ENCODE results near the gene H19.

Gene H19

DNA sequence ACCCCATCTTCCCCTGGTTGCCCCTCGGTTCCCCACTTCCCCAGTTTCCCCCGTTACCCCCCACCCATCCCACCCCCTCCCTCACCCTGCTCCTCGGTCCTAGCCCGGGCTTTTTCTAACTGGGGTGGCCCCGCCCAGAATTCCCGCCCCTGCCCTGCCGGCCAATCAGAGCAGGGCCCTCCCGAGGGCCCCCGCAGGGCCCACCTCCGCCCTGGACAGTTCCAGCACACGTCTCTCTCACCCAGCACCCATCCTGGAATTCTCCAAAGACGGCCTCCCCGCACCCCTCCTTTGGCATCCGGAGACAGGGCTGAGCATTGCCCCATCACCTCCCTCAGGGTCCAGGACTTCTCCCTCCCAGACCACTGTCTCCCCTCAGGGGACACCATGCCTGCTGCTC is at the start of gene H19:
Gene H19 (minus strand): TSS at position 88 of the 400 bp plus-strand sequence.
- no peak for DNase-seq

DNA sequence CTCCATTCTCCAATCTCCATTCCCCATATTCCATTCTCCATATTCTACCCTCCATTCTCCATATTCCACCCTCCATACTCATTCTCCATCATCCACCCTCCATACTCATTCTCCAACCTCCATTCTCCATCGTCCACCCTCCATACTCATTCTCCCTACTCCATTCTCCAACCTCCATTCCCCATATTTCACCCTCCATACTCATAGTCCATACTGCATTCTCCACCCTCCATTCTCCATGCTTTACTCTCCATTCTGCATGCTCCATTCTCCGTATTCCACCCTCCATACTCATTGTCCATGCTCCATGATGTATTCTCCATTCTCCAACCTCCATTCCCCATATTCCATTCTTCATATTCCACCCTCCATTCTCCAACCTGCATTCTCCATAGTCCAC is 44.3 kb upstream of the H19 start:
- no peak for DNase-seq

GRCh38 chr11:2041153-2041552 is 43.5 kb upstream of the H19 start:
- no peak for DNase-seq

GRCh38 chr11:2039198-2039759 is 41.6 kb upstream of the H19 start:
- no peak for DNase-seq

DNA sequence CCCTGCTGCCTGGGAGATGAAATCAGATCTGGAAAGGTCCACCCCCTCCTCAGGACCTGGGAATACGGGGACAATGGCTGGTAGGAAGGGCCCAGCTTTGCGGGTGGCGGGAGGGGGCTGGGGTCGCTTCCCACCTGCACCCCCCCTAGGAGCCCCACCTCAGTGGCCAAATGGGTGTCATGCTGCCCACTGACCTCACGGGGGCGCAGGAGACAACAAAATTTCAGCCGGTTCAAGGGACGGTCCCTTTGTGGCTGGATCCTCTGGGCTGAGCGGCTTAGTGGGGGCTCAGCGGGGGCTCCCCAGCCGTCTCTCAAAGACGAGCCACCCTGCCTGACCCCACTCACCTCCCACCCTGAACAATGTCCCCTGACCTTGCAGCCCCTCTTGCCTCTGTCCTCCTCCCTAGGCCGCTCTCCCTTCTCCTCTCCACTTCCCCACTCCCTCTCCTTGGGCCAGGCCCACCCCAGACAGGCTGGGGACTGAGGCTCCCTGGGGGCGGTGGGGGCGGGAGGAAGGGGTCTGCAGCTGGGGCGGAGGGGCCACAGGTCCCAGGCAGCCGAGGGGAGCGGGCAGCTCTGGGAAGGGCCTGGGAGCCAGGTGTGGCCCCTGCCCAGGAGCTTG is 39.3 kb upstream of the H19 start:
- DNase-seq = no peak

GRCh38 chr11:2035382-2035781 is 37.7 kb upstream of the H19 start:
- DNase-seq = no peak

- no peak for DNase-seq
Measured at GRCh38 chr11:2031058-2031457, 33.4 kb upstream of the H19 start.

DNA sequence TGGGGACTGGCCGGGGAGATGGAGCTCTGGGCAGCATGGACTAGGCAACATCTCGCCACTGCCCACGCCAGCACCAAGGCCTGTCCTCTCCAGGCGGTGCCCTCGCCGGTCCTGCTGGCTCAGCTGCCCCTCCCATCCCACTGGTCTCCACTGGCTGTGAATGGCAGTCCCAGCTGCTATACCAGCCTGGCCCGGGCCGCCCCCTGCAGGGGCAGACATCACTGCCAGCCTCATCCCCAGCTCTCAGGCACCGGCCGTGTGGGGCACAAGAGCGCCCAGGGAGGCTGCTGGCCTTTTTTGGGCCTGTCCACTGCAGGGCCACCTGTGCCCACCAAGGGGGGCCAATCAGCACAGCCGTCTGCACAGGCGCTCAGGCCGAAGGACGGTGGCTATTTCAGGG is 30.1 kb upstream of the H19 start:
- DNase-seq = no peak

- no peak for DNase-seq
Measured at GRCh38 chr11:2015025-2015424, 17.4 kb upstream of the H19 start.

GRCh38 chr11:2012440-2012839 is 14.8 kb upstream of the H19 start:
- DNase-seq = no peak

DNA sequence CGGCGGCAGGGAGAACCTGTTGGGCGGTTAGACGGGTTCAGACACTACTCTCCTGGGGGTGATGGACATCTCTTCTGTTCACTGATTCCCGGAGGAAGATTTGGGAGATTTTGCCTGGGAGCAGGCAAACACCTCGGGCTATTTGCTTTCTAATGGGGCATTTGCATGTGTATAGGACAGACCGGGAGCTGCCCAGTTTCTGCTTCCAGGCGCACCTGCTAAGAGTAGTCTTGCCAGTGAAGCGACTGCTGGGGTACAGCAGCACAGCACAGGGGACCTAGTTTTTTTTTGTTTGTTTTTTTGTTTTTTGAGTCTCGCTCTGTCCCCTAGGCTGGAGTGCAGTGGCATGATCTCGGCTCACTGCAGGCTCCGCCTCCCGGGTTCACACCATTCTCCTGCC is 6.8 kb upstream of the H19 start:
- DNase-seq = no peak

DNA sequence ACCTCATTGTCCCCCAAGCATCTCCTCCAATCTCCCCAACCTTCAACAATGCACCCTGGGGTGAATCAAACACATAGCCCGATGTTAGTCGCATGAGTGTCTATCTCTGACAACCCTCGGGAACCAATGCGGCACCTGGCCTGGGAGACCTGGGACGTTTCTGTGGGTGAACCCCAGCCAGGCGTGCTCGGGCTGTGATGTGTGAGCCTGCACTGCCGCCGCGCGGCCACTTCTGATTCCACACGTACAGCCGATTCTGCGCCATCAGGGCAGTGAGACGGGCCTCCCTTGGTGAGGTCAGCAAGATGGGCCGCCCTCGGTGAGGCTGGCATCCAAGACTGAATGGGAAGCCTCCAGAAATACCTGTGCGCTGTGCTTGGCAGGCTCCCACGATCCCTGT is 5.2 kb upstream of the H19 start:
- DNase-seq = no peak

DNA sequence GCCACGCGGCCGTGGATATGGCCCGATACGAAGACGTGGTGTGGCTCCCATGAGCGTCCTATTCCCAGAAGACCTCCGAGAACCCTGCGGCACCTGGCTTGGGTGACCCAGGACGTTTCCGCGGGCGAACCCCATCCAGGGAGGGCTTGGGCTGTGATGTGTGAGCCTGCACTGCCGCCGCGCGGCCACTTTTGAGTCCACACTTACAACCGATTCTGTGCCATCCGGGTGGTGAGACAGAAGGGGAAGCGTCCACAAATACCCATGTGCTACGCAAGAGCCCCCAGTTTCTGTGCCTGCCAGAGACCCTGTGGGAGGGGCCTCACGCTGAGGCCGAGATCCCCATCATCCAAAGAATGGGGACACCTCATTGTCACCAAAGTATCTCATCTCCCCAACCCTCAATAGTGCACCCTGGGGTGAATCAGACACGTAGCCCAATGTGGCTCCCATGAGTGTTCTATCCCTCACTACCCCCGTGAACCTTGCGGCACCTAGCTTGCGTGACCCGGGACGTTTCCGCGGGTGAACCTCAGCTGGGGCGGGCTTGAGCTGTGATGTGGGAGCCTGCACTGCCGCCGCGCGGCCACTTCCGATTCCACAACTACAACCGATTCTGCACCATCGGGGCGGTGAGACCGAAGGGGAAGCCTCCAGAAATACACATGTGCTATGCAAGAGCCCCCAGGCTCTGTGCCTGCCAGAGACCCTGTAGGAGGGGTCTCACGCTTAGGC is 4.6 kb upstream of the H19 start:
- DNase-seq = no peak

DNA sequence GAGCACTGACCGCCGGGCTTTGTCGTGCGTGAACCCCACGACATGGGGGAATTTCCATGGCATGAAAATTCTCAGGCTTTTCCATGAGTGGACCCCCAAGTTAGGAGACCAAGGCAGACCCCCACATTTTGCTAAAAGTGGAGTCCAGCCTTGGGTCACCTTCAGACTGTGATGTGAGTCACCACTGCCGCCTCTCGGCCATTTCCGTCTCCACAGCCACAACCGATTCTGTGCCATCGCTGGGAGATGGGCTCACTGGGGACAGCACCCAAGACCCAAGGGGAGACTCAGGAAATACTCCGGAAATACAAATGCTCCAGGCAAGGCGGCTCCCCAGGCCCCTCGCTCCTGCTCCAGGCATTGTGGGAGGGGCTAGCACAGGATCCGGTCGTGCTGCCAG is 1.2 kb upstream of the H19 start:
- no peak for DNase-seq

DNA sequence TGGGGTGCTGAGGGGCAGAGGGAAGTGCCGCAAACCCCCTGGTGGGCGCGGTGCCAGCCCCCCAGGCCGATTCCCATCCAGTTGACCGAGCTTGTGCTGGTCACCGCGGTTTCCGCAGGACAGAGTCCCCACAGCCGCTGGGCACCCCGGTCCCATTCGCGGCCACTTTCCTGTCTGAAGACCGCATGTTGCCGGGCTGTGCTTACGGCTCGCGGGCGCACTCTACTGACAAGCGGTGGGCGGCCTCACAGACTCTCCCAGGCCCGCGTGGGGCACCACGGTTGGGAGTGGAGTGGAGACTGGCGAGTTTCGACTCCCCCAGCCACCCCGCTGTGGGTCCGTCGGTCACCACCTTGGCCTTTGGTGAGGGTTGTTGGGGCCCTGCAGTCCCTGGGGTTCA is 648 bp upstream of the H19 start:
- no peak for DNase-seq

GRCh38 chr11:1994121-1994520 is 3.5 kb downstream of the H19 start:
- DNase-seq = no peak

- no peak for DNase-seq
Measured at GRCh38 chr11:1992111-1992510, 5.5 kb downstream of the H19 start.

- no peak for DNase-seq
Measured at GRCh38 chr11:1990872-1991578, 6.6 kb downstream of the H19 start.

DNA sequence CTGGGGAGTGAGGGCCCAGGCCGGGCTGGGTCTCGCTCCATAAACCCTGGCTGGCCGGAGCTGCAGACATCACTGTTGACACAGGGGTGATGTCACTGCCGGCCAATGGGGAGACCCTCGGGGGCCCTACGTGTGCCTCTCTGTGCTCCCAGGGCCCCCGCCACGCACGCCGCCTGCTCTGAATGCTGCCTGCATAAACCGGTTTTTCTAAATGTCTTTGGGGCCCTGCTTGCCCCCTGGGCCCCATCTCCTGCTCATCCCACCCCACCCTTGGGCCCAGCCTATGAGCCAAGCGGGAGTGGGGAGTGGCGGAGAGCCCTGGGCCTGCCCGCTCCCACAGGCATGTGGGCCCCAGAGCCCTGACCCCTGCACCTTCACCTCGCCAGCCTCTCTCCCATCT is 7.7 kb downstream of the H19 start:
- DNase-seq = no peak

GRCh38 chr11:1988667-1989317 is 8.8 kb downstream of the H19 start:
- DNase-seq = no peak

DNA sequence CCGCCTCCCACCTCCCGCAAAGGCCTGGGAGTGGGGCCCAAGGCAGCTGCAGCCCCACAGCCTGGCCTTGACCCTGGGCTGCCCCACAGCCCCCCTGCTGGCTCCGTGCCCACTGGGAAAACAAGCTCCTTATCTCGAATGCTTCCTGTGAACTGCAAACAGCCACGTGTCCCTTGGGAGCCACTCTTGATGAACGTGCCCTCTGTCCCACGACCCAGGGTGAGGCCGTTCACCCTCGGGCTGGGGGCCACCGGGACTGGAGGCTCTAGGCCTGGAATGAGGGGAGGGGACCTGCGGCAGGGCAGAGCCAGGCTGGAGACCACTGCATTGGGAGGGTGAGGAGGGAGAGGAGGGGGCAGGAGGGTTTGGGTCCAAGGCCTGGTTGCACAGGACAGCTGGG is 9.5 kb downstream of the H19 start:
- no peak for DNase-seq

DNA sequence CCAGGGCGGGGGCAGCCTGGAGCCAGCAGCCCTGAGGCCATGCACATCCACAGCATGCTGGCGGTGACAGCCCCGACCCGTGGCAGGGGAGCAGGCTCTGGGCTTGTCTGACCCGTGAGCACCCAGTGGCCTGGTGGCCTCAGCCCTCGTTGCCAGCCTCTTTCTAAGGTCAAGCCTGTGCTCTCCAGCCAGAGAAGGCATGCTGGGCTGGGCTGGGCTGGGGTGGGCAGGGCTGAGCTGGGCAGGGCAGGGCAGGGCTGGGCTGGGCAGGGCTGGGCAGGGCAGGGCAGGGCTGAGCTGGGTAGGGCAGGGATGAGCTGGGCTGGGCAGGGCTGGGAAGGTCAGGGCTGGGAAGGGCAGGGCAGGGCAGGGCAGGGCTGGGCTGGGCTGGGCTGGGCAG is 10.6 kb downstream of the H19 start:
- no peak for DNase-seq

DNA sequence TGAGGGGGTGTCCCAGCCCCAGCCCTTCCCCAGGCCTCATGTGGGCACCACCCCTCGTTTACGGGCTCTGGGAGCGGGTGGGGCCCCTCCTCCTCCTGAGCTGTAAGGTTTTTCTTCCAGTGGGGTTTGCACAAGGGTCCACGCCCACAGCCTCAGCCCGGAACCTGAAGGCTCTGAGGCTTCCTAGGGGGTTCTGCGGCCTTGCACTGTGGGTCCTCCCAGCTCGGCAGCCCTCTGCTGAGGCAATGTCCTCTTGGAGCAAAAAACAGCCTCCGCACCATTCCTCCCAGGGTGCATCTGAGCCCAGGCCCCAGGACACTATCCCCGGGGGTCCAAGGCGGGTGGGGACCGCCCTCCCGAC is 14.1 kb downstream of the H19 start:
- DNase-seq = no peak
